DMS114 treated with DMSO at 0.1 percent for 48 hours (cell line): ENCODE results near the gene MBLAC1.

Experiments used
- DNase-seq: peaks from one replicate; lab custom pipeline; 2025; ENCODE audit not compliant: unreplicated experiment; lab: John Stamatoyannopoulos, UW

Gene MBLAC1

GRCh38 chr7:100126931-100127865 is at the start of gene MBLAC1:
Gene MBLAC1 (plus strand): TSS chr7:100126967. CDS start chr7:100127396, 429 bp downstream.
- peak; percentile 83 for DNase-seq

DNA sequence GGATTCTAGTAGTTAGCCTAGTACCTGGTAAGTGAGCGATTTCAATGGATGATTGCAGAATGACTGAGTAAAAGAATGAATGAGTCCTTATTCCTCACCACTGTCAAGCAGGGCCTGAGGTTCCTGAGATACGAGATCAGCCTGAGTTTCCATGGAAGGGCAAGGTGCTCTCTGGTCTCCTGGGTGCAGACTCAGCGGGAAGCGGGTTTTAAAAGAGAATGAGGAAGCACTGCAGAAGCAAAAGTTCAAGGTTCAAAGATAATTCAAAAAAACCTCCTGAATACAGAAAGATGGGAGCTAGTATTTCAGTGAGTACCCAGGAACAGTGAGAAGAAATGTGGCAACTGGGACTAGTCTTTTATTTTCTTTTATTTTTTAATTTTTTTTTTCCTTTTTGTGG is 49.6 kb upstream of the MBLAC1 start:
- no peak for DNase-seq

DNA sequence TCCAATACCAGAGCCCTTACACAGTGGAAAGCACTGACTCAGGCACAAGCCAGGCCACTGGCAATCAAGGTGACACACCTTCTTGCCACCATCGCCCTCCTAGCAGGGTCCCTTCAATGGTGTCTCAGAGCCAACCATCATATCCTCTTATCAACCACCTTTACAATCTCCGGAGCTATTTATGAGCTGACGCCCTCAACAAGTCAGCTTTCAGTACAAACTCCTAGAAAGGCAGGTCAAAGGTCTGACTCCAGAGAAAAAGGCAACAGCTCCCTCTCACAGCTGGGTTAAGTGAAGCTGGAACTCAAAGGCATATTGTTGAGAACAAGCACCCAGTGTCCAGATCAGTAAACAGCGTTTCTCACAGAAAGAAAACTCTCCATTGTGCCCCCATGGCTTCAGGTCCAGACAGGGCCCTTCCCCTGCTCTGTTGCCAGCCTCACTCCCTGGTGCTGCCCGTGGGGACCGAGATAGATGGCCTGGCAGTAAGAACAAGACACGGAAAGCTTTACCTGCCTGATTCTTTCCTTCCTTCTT is 47.7 kb upstream of the MBLAC1 start:
- no peak for DNase-seq

GRCh38 chr7:100080907-100081534 is 45.7 kb upstream of the MBLAC1 start:
- no peak for DNase-seq

DNA sequence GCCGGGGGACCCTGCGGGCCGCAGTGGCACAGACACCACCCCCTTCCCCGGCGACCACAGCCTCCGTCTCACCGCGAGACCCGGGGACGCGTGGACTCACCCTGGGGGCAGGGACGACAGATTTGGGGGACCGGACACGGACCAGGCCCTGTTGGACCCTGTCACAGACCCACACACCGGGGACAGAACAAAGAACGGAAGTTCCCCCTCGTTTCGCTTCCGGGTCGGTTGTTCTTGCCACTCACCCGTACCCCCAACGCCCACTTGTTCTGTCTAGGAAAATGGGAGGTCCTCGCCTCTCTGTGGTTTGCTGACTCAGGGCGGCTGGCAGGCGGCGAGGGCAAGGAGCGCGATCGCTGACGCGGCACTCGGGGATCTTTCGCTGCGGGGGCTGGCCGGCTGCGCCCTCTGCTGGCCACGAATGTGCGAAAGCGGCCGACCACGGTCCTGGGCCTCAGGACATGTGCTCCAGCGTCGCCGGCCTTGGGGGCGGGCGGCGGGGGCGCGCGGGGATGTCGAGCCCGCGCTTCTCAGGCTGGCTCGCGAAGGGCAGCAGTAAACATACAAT is 45.1 kb upstream of the MBLAC1 start, which contains the start of gene ZNF3:
ZNF3 (minus strand) TSS at position 189 of the 568 bp plus-strand sequence. CDS start 4,366 bp downstream, outside the sequence.
- DNase-seq: peak; percentile 94

GRCh38 chr7:100082978-100083377 is 43.8 kb upstream of the MBLAC1 start:
- DNase-seq: no peak

DNA sequence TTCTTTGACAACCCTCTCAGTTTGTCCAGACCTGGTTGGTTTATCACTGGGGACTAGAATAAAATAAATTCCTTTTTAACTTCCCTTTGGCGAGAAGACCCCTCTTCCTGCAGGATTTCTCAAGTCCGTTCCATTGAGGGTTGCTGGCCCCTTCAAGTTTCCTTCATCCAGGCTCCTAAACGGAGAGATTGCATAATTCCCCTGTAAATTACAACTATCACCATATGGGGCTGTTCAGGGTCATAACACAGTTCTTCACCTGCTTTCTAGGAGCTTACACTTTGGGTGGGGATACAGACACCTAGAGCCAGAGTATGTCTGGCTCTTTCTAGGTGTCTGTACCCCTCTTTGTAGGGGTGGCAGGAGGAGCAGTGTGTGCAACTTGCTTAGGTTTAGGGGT is 41.3 kb upstream of the MBLAC1 start:
- no peak for DNase-seq

DNA sequence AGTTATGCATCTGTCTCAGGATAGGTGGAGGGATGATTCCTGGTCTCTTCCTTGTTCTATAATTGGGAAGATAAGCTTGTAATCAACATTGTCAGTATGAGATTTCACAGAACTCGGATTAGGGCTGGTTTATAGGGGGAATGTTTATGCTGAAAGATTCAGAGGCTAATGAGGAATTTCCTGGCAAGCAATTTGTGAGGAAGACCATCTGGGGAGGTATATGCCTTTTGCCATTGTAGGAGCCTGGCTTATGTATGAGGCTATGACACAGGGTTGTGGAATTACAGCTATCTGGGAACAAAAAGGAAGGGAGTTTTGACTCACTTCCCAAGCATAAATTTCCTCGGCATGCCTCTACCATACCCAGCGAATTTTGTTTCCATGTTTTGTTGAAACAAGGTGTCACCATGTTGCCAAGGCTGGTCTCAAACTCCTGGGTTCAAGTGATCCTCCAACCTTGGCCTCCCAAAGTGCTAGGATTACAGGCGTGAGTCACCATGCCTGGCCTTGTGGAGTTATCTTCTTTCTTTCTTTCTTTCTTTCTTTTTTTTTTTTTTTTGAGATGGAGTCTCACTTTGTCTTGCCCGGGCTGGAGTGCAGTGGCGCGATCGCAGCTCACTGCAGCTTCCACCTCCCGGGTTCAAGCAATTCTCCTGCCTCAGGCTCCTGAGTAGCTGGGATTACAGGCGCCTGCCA is 39.6 kb upstream of the MBLAC1 start:
- DNase-seq: no peak

- no peak for DNase-seq
Observed at GRCh38 chr7:100088095-100088620, 38.6 kb upstream of the MBLAC1 start.

DNA sequence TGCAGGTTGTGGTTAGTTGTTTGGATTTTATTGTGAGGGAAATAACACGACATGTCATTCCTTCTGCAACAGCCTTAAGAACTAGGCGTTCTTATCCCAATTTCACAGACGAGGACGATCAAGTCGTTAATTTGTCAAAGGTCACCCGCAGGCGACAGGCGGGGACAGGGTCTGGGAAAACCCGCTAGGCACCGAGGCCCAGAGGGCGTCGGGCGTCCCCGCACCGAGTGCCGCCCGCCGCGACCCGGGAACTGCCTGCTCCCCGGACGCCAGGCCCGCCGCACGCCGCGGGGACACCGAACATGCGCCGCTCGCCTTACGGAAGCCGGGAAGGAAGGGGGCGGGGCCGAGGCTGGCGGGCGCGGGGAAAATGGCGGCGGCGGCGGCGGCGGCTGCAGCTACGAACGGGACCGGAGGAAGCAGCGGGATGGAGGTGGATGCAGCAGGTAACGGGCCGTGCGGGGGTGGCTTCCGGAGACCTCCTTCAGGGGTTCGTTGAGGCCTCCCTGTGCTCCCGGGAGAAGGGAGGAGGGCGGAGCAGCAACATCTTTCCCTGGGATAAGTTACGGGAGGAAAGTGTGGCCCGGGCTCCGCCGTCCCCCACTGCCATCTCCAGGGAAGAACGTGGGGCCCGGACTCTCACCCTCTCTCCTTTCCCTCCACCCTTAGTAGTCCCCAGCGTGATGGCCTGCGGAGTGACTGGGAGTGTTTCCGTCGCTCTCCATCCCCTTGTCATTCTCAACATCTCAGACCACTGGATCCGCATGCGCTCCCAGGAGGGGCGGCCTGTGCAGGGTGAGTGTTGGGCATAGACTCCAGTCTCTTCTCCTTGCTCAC is 37.9 kb upstream of the MBLAC1 start, which contains the start of gene COPS6:
COPS6 (plus strand) TSS at position 349 of the 837 bp plus-strand sequence; CDS start at position 371, 22 bp downstream.
- peak; percentile 43 for DNase-seq

DNA sequence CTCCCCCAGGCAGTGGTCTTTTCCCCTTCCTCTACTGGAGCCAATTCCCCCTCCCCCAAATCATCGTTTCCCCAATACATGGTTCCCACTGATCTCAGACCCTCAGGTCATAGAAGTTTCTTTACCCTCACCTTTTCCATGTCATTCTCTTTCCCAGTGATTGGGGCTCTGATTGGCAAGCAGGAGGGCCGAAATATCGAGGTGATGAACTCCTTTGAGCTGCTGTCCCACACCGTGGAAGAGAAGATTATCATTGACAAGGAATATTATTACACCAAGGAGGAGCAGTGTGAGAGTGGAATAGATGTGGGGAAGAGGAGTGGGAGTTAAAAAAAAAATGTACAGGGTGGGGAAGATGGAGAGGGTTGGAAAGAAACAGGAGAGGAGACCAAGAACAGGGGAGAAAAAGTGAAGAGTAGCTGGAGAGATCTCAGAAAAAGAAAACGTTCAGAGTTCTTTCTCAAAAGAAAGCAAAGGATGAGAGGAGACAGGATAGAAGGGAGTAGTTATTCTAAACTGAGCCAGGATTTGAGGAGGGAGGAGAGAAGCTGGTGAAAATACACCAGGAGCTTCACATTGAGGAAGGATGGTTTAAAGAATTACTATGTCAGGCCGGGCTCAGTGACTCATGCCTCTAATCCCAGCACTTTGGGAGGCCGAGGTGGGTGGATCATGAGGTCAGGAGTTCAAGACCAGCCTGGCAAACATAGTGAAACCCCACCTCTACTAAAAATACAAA is 37.1 kb upstream of the MBLAC1 start:
- DNase-seq: no peak

GRCh38 chr7:100090527-100091410 is 36.0 kb upstream of the MBLAC1 start:
- DNase-seq: no peak

DNA sequence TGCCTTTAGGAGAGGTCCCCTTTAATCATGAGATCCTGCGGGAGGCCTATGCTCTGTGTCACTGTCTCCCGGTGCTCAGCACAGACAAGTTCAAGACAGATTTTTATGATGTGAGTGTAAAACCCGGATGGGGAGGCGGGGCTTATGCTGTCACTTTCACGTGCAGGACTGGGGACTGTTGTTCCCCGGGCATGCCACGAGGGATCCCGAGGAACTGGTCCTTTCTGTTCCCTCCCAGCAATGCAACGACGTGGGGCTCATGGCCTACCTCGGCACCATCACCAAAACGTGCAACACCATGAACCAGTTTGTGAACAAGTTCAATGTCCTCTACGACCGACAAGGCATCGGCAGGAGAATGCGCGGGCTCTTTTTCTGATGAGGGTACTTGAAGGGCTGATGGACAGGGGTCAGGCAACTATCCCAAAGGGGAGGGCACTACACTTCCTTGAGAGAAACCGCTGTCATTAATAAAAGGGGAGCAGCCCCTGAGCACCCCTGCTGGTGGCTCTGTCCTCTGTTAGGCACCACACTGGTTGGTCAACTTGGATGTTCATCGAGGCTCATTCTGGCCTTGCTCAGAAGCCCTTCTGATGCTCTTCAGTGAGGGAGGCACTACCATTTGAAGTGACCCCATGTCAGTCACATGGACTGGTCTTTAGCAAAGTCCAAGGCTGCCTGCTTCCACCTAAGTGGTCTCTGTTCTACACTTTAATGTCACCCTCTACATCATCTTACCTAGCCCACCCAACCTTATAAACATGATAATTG is 35.2 kb upstream of the MBLAC1 start:
- no peak for DNase-seq

DNA sequence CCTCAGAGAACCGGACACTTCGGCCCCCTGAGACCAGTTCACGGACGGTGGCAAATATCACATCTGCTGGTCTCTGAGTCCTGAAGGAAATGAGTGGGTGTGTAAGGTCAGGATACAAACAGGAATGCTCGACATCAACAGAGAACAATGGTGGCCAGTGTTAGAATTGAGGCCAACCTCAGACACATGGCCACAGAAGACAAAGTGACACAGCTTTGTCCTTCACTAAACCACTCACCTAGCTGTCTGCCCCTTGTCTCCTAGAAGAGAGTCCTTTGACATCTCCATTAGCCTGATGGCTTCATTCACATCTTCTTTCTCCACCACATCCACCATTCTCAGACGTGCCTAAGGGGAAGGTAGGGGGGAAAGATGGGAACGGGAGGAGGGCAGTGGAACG is 33.7 kb upstream of the MBLAC1 start:
- no peak for DNase-seq

DNA sequence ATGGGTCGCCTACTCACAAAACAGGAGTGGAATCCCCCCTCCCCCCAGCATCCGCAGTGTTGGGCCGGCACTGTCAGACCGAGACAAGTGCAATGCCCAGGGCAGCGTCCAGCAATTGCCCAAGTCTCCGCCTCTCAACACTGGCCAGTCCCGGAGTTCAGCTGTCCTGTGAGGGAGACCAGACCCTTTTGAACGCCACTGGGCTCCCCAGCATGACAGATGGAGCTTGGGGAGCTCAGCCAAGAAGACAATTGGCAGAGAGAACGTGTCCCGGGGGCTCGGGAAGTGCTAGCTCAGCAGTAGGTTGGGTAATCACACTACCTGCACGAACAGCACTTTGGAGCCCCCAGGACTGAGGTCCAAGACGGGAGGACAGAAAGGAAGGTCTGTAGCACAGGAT is 33.3 kb upstream of the MBLAC1 start:
- DNase-seq: no peak

GRCh38 chr7:100093925-100094486 is 32.8 kb upstream of the MBLAC1 start:
- DNase-seq: peak; percentile 11

- DNase-seq: no peak
Observed at GRCh38 chr7:100095289-100095688, 31.5 kb upstream of the MBLAC1 start.
